ENCODE measurements around the gene SLC7A8.

DNA sequence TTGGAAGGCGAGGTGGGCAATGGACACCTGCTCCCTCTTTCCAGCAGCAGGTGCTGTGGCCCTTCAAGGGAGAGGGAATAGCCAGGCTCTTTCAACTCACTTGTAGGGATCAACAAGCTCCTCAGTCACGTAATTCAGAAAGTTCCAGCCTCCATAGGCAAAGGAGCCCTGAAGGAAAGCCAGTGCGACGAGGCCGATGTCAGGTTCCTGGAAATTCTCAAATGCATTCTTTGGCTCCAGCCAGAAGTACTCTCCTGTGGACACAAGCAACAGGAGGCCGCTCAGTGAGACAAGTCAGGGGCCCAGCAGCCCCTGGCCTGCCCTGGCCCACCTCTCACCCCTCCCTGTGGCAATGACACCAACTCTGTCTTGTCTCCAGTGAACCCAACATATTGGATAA is 43.1 kb downstream of the SLC7A8 start:
- TF ChIP-seq, protein P1, sequence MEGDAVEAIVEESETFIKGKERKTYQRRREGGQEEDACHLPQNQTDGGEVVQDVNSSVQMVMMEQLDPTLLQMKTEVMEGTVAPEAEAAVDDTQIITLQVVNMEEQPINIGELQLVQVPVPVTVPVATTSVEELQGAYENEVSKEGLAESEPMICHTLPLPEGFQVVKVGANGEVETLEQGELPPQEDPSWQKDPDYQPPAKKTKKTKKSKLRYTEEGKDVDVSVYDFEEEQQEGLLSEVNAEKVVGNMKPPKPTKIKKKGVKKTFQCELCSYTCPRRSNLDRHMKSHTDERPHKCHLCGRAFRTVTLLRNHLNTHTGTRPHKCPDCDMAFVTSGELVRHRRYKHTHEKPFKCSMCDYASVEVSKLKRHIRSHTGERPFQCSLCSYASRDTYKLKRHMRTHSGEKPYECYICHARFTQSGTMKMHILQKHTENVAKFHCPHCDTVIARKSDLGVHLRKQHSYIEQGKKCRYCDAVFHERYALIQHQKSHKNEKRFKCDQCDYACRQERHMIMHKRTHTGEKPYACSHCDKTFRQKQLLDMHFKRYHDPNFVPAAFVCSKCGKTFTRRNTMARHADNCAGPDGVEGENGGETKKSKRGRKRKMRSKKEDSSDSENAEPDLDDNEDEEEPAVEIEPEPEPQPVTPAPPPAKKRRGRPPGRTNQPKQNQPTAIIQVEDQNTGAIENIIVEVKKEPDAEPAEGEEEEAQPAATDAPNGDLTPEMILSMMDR (optimal IDR thresholded peaks at IDR 0.05 in 1 of 3, IDR thresholded peaks at IDR 0.05 in 1 of 3, conservative IDR thresholded peaks at IDR 0.05 in 1 of 3; ENCODE audit: extremely low read depth in 1 of 3, insufficient read depth in 2 of 3, low read length in 3 of 3), result no peak
- TF ChIP-seq EZH2 (IDR thresholded peaks at IDR 0.05; ENCODE audit: low read length), result no peak

Data from keratinocyte (primary cell).